NB4 (cell line): ENCODE measurements around the gene GATAD2B.

Experiments
- CTCF ChIP-seq: IDR thresholded peaks from one replicate; pipeline ENCODE4 v1.5.1; 2012; ENCODE audit warnings: low read depth, low read length
- MAX ChIP-seq: IDR thresholded peaks from 2 replicates; pipeline ENCODE4 v1.6.1; 2011; ENCODE audit warnings: low read depth, low read length
- POLR2A ChIP-seq: IDR thresholded peaks from 2 replicates; pipeline ENCODE4 v1.6.1; 2011; ENCODE audit warnings: mild to moderate bottlenecking; ENCODE audit not compliant: insufficient read length; ENCODE audit errors: extremely low read depth

- no peak for TF ChIP-seq POLR2A
- no peak for TF ChIP-seq CTCF
- TF ChIP-seq MAX: no peak
Measured at GRCh38 chr1:153957744-153958110, 35.0 kb upstream of the GATAD2B start.
